Pancreas (tissue), 10 donors: ENCODE measurements around the gene NAA16. TPM values are rescaled to one million over a fixed set of nuclear protein-coding genes. Genes with fewer than 3 reads are reported as not detected.
A peak's percentile ranks its signal among the peaks of the same experiment; 100 is the strongest.

Experiments
- ATAC-seq, 4 donors: fragments of 200-7000 bp; cut with Tn5 transposase; one replicate each; pipeline versions ENCODE4 v1.8.0 to v1.9.1; 2020; ENCODE audit warnings: mild to moderate bottlenecking in 4 of 4, moderate library complexity in 4 of 4
- DNase-seq, 6 donors: peaks; one replicate each; pipeline ENCODE4 v3.0.0-alpha.2; 2020
- FAIRE-seq: peaks from 2 replicates; lab custom pipeline; 2012; peaks lifted over from hg19 to GRCh38; lab: Jason Lieb, UNC
- H3K27ac ChIP-seq, 4 donors: fragments of 200-600 bp; sonication (generic); 1 replicate in 3 of 4; 2 replicates in 1 of 4; pipeline versions ENCODE4 v1.5.0 to v1.8.0; 2020
- H3K27me3 ChIP-seq, 4 donors: fragments of 200-600 bp; one replicate each; pipeline ENCODE4 v1.8.0; 2021
- H3K36me3 ChIP-seq, 3 donors: fragments of 200-600 bp; sonication (generic) in 1 of 3; one replicate each; pipeline versions ENCODE4 v1.5.0 to v1.8.0; 2020 to 2021
- H3K4me1 ChIP-seq, 3 donors: fragments of 200-600 bp; one replicate each; pipeline ENCODE4 v1.8.0; 2021
- H3K4me3 ChIP-seq, 4 donors: fragments of 200-600 bp; sonication (generic) in 2 of 4; one replicate each; pipeline versions ENCODE4 v1.5.0 to v1.8.0; 2020 to 2021
- H3K9me3 ChIP-seq, 4 donors: fragments of 200-600 bp; one replicate each; pipeline ENCODE4 v1.8.0; 2021
- CTCF ChIP-seq, 4 donors: fragments of 200-600 bp; sonication (generic) in 3 of 4; IDR thresholded peaks; one replicate each; pipeline versions ENCODE4 v1.5.0 to v1.8.0; 2021; ENCODE audit warnings: antibody characterized with exemption in 4 of 4
- WGBS, 2 donors: extraction: QIAGEN DNeasy Blood & Tissue Kit; methylation state at CpG; one replicate each; pipeline ENCODE4 v1.1.7; 2013; 5-methylcytosine and 5-hydroxymethylcytosine counted together
- intact Hi-C, 3 donors: fragments of 100-400 bp; cut with DNase I; formaldehyde crosslinking; loops; one replicate each; pipeline versions ENCODE4 v1.11.1 to v1.14.2; 2022
- polyA plus RNA-seq, 2 donors: library from polyadenylated mRNA; stranded (reverse); fragments of 200-250 nt; gene quantifications; one replicate each; pipeline ENCODE4 v1.2.3, GENCODE V29; 2013
- total RNA-seq, 6 donors: library from RNA; stranded (reverse); fragmentation: NEBNext Ultra II Directional in 4 of 6; extraction: Animal tissue kit (Norgen Biotek cat#: 25700) in 4 of 6; gene quantifications; one replicate each; pipeline versions ENCODE4 v1.2.1 to v1.2.4, GENCODE V29; 2021 to 2023
- donor health status: healthy with polysubstance abuse.
- donor health status: DM: no; HTN: no; CAD: no; lungs with moderate emphysema.
- donor health status: DM: no; HTN: no; CAD: no.
- donor health status: control.
- donor health status: control.
- donor health status: Bipolar disorder and iron deficiency.
- donor health status: DM: yes; HTN: yes; CAD: no.
- donor health status: DM: no; HTN: no; CAD: no.
- donor health status: DM: no; HTN: no; CAD: no.
- donor health status: DM: yes; HTN: yes; CAD: no.

Gene NAA16
- total and polyA plus RNA-seq, 8 donors: 20.3 to 46.9 (median 24.0) TPM

DNA sequence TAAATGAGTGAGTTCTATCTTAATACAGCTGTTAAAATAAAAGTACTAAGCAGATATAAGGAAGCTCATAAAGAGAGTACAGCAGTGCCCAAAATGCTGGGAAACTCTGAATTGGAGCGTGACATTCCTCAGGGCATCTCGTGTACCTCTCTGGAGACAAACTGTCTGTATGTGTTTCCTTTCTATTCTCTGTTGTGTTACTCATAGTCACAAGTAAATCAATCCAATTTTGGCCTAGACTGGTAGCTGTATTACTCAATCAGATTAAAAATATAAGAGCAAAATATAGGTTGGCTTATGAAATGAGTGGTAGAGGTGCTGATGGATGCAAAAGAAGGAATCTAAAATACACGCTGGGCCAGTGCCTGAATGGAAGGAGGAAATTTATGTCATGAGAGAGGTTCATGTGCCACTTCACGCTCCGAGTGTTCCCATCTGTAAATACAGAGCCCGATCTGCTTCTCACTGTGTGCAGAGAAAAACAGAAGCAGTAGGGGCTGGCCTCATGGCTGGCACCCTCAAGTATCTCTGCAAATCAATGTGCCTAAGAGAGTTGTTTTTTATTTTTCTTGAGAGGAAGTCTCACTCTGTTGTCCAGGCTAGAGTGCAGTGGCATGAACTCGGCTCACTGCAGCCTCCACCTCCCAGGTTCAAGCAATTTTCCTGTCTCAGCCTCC is 87.6 kb downstream of the NAA16 start:
- H3K27me3 ChIP-seq: no peaks in the 10 kb centered on the region
- ATAC-seq: no peak
- H3K36me3 ChIP-seq: no peaks in the 10 kb centered on the region
- TF ChIP-seq CTCF (IDR thresholded peaks at IDR 0.05): no peak
- FAIRE-seq: no peak
- no peaks in the 10 kb centered on the region for H3K4me1 ChIP-seq
- WGBS, 2 donors: 84 to 87% methylated on average over 7 of the region's 7 CpGs
- H3K9me3 ChIP-seq: no peaks in the 10 kb centered on the region
- intact Hi-C loops: no loop called here
- no peak for DNase-seq
- H3K27ac ChIP-seq: no peak overlapping the region
- no peak overlapping the region for H3K4me3 ChIP-seq

- Histone ChIP-seq H3K9me3 (no peaks in the 10 kb centered on the region), H3K27ac (no peak overlapping the region), H3K27me3 (no peaks in the 10 kb centered on the region), H3K36me3 (no peaks in the 10 kb centered on the region), H3K4me3 (no peak overlapping the region), H3K4me1 (no peaks in the 10 kb centered on the region)
- DNase-seq (no peak), FAIRE-seq (no peak), ATAC-seq (no peak)
- intact Hi-C loops: no loop called here
- TF ChIP-seq CTCF (IDR thresholded peaks at IDR 0.05): no peak
- 87 to 91% methylated on average over 4 of the region's 4 CpGs for WGBS, 2 donors
These were observed 90.3 kb downstream of the NAA16 start for GRCh38 chr13:41401366-41401765.

DNA sequence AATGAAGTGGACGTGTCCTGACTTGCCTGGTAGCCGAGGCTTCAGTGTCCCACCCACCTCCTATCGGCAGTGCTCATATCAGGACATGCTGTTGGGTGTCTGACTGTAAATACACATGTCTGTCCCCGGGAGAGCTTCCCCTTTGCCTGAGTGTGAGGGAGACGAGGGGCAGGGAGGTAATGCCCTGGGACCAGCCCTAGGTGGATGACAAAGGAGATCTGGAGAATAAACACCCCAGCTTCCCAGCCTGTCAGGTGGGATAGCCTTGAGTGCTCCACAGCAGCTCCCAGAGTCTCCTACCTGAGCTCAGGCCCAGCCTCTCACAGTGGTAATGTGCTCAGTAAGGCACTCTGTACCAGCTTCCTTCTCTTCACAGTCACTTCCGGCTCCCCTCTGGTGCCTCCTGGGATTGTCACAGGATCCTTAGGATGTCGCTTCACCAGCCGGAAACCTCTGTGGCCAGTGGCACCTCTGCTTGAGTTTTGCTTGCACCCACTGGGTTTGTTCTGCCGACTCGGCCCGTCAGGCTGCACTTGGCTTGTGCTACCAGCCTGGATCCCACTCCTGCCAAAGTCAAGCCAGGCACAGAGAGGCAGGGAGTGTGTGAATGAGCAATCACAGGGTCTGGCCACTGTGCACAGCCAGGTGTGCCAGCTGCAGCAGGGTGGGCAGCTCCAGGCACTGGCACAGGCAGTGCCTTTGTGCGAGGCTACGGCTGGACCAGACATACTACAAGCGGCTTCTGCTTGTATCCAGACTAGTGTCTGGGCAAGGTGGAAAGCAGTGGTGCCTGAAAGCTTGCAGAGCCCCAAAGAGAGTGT is 91.8 kb downstream of the NAA16 start:
- Histone ChIP-seq H3K36me3 (no peaks in the 10 kb centered on the region), H3K4me3 (no peak overlapping the region), H3K4me1 (no peaks in the 10 kb centered on the region), H3K27me3 (no peaks in the 10 kb centered on the region), H3K27ac (no peak overlapping the region), H3K9me3 (no peaks in the 10 kb centered on the region)
- FAIRE-seq (no peak), ATAC-seq (peak in 1 of 4 donors; percentile 46), DNase-seq (no peak)
- no peak for TF ChIP-seq CTCF (IDR thresholded peaks at IDR 0.05)
- WGBS, 2 donors: 82 to 83% methylated on average over 14 of the region's 14 CpGs
- intact Hi-C loops: no loop called here

DNA sequence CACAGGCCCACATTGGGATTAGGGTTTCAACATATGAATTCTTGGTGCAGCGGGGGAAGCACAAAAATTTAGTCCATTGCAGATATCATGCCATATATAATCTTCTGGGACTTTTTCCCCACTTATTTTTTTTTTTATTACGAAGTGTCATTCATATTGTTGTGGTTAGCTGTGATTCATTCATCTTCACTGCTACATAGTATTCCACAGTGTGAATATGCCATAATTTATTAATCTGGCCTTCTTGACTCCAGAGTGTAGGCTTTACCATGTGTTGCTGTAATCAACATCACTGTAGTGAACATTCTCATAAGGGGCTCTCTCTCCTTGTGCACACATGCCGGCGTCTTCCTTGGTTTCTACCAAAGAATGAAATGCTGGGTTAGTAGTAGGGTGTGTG is 92.9 kb downstream of the NAA16 start:
- Histone ChIP-seq H3K27ac (no peak overlapping the region), H3K27me3 (no peaks in the 10 kb centered on the region), H3K4me1 (no peaks in the 10 kb centered on the region), H3K36me3 (no peaks in the 10 kb centered on the region), H3K4me3 (no peak overlapping the region), H3K9me3 (no peaks in the 10 kb centered on the region)
- intact Hi-C loops: no loop called here
- WGBS, 2 donors: 95% methylated on average over 4 of the region's 4 CpGs
- no peak for FAIRE-seq
- TF ChIP-seq CTCF (IDR thresholded peaks at IDR 0.05): no peak
- no peak for DNase-seq
- no peak for ATAC-seq

DNA sequence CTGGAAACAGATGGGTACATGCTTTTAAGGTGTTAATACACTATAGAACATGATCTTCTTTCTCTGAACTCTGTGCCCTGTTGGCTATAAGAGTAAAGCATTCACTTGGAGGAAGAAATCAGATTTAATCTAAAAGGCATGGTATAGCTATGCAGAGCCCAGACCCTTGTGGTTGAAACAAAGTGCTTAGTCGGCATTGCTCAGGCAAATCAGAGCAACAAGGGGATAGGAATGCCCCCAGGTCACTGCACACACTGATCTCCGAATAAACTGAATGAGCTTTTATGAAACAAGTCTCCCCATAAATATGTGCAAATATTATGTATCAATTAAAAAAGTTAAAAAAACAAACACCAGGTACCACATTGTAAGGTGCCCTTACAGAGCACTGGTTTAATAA is 94.3 kb downstream of the NAA16 start:
- H3K4me3 ChIP-seq: no peak overlapping the region
- no peaks in the 10 kb centered on the region for H3K27me3 ChIP-seq
- 53 to 72% methylated on average over 2 of the region's 2 CpGs for WGBS, 2 donors
- ATAC-seq: no peak
- H3K9me3 ChIP-seq: no peaks in the 10 kb centered on the region
- FAIRE-seq: no peak
- no peaks in the 10 kb centered on the region for H3K36me3 ChIP-seq
- intact Hi-C loops: no loop called here
- H3K4me1 ChIP-seq: no peaks in the 10 kb centered on the region
- TF ChIP-seq CTCF (IDR thresholded peaks at IDR 0.05): no peak
- H3K27ac ChIP-seq: no peak overlapping the region
- DNase-seq: no peak
